SJSA1 (cell line): ENCODE results near the gene OS9. TPM values are rescaled to one million over a fixed set of nuclear protein-coding genes. Genes with fewer than 3 reads are reported as not detected.
"Not testable (repeated sequence)": the region's sequence is repeated elsewhere in the genome, so short reads cannot be mapped to it uniquely, and the experiment has no call there.

Experiments
- DNase-seq, 2 experiments: peaks; one replicate each; pipeline ENCODE4 v3.0.0-alpha.2; 2015 to 2020; ENCODE audit warnings: low spot score in 2 of 2, low read depth in 1 of 2
- H3K27ac ChIP-seq: fragments of 250-450 bp; sonication (Bioruptor Pico); 2 replicates; pipeline ENCODE4 v1.5.1; 2020; ENCODE audit warnings: mild to moderate bottlenecking, moderate library complexity
- H3K27me3 ChIP-seq: fragments of 250-450 bp; sonication (Bioruptor Pico); replicated peaks from 2 replicates; pipeline ENCODE4 v1.5.1; 2020; ENCODE audit warnings: mild to moderate bottlenecking, moderate library complexity
- H3K36me3 ChIP-seq: fragments of 250-450 bp; sonication (Bioruptor Pico); 2 replicates; pipeline ENCODE4 v1.5.1; 2020; ENCODE audit warnings: mild to moderate bottlenecking
- H3K4me1 ChIP-seq: fragments of 250-450 bp; sonication (Bioruptor Pico); replicated peaks from 2 replicates; pipeline ENCODE4 v1.6.1; 2021; ENCODE audit warnings: mild to moderate bottlenecking
- H3K4me3 ChIP-seq: fragments of 250-450 bp; sonication (Bioruptor Pico); 2 replicates; pipeline ENCODE4 v1.5.1; 2020; ENCODE audit warnings: mild to moderate bottlenecking
- H3K9me3 ChIP-seq: fragments of 250-450 bp; sonication (Bioruptor Pico); replicated peaks from 2 replicates; pipeline ENCODE4 v1.5.1; 2020; ENCODE audit warnings: mild to moderate bottlenecking
- total RNA-seq: library from RNA; depleted of rRNA; stranded (reverse); fragments of >200 nt; shearing (Covaris generic); gene quantifications from 2 replicates; pipeline ENCODE4 v1.2.3, GENCODE V29; 2014

Gene OS9
- total RNA-seq, 1 experiment from 2014 or later = 4,436 TPM

- not testable (repeated sequence) for H3K27ac ChIP-seq
- DNase-seq = peak in 1 of 2 experiments; percentile 89
Observed at GRCh38 chr12:57721846-57722608, 28.1 kb downstream of the OS9 start.

GRCh38 chr12:57722716-57723629, 29.0 kb downstream of the OS9 start:
- Histone ChIP-seq H3K36me3 (peaks cover 61% of the 10 kb centered on the region), H3K27ac (no peak overlapping the region), H3K4me3 (no peak overlapping the region), H3K9me3 (peaks cover 14% of the 10 kb centered on the region), H3K4me1 (peaks cover 20% of the 10 kb centered on the region), H3K27me3 (peaks cover 15% of the 10 kb centered on the region; the same call in 1 of the 2 replicates)
- DNase-seq = peak; percentile 77 to 94

More at GRCh38 chr12:57721846-57722608, 28.1 kb downstream of the OS9 start:
- H3K4me3 ChIP-seq, H3K9me3 ChIP-seq: not testable (repeated sequence)
- H3K4me1 ChIP-seq = peaks cover 14% of the 10 kb centered on the region
- peaks cover 15% of the 10 kb centered on the region; the same call in 1 of the 2 replicates for H3K27me3 ChIP-seq
- peaks cover 62% of the 10 kb centered on the region for H3K36me3 ChIP-seq

GRCh38 chr12:57723630-57723962, 29.7 kb downstream of the OS9 start:
- peaks cover 20% of the 10 kb centered on the region for H3K4me1 ChIP-seq
- peaks cover 14% of the 10 kb centered on the region for H3K9me3 ChIP-seq
- H3K27me3 ChIP-seq = peaks cover 15% of the 10 kb centered on the region; the same call in 1 of the 2 replicates
- peaks cover 55% of the 10 kb centered on the region for H3K36me3 ChIP-seq
- H3K4me3 ChIP-seq = no peak overlapping the region
- DNase-seq = peak in 1 of 2 experiments; percentile 84
- H3K27ac ChIP-seq = no peak overlapping the region

- DNase-seq = peak; percentile 79 to 94
- Histone ChIP-seq H3K27ac (no peak overlapping the region), H3K4me1 (peaks cover 20% of the 10 kb centered on the region), H3K36me3 (peaks cover 48% of the 10 kb centered on the region), H3K9me3 (peaks cover 14% of the 10 kb centered on the region), H3K27me3 (peaks cover 16% of the 10 kb centered on the region; the same call in 1 of the 2 replicates), H3K4me3 (no peak overlapping the region)
Observed at GRCh38 chr12:57724003-57724935, 30.3 kb downstream of the OS9 start.

DNA sequence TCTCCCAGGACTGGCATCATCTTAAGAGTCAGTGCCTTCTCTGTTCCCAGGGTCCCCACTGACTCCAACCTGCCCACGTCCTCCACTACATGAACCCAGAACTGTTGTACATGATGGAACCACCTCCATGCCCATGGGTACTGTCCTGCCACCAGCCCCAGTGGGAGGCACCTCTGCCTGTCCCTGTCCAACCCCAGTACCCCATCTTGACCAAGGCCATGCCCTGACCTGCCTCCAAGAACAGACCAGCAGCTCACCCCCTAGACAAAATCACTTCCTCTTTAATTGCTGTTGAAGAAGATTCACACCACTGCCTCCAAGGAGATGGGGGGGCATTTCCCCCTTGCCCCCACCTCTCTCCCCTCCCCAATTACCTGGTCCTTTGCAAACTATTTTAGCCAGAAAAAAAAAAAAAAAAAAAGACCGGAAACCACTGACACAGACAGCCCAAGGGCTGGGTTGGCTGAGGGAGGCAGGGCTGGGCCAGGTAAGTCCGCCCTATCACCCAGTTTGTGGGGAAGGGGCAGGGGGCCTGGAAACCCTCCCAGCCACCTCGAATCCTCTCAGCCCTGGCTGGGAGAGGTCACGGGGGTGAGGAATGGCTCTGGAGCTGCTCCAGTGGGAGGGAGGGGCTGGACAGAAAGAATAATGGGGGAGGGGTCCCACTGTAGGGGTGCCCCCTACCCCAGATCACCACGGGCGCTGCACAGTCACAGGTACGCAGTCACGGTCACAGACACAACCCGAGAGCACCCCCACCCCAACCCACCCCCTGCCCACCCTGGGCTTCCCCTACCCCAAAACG, 31.2 kb downstream of the OS9 start:
- peaks cover 20% of the 10 kb centered on the region for H3K4me1 ChIP-seq
- H3K36me3 ChIP-seq = peaks cover 40% of the 10 kb centered on the region
- peak in 1 of 2 experiments; percentile 92 for DNase-seq
- H3K27me3 ChIP-seq = peaks cover 24% of the 10 kb centered on the region
- no peak overlapping the region for H3K4me3 ChIP-seq
- H3K27ac ChIP-seq = no peak overlapping the region
- H3K9me3 ChIP-seq = peaks cover 14% of the 10 kb centered on the region

- Histone ChIP-seq H3K36me3 (peaks cover 33% of the 10 kb centered on the region), H3K4me3 (peak overlapping the region; percentile 77), H3K9me3 (peaks cover 14% of the 10 kb centered on the region), H3K4me1 (peaks cover 20% of the 10 kb centered on the region), H3K27me3 (peaks cover 31% of the 10 kb centered on the region), H3K27ac (no peak overlapping the region; the same call in 1 of the 2 replicates)
- no peak for DNase-seq
Observed at GRCh38 chr12:57725851-57726150, 31.9 kb downstream of the OS9 start.

GRCh38 chr12:57726151-57726883, 32.4 kb downstream of the OS9 start:
- Histone ChIP-seq H3K4me3 (peak overlapping the region; percentile 77), H3K9me3 (peaks cover 14% of the 10 kb centered on the region), H3K27ac (peak overlapping the region; percentile 58), H3K36me3 (peaks cover 28% of the 10 kb centered on the region), H3K27me3 (peaks cover 36% of the 10 kb centered on the region), H3K4me1 (peaks cover 20% of the 10 kb centered on the region)
- peak; percentile 100 for DNase-seq

GRCh38 chr12:57726884-57727757, 33.2 kb downstream of the OS9 start:
- peaks cover 20% of the 10 kb centered on the region for H3K36me3 ChIP-seq
- H3K27ac ChIP-seq = peak overlapping the region; percentile 58
- peaks cover 20% of the 10 kb centered on the region for H3K4me1 ChIP-seq
- peaks cover 14% of the 10 kb centered on the region for H3K9me3 ChIP-seq
- H3K27me3 ChIP-seq = peaks cover 44% of the 10 kb centered on the region
- DNase-seq = peak; percentile 76 to 96
- H3K4me3 ChIP-seq = peak overlapping the region; percentile 77

DNA sequence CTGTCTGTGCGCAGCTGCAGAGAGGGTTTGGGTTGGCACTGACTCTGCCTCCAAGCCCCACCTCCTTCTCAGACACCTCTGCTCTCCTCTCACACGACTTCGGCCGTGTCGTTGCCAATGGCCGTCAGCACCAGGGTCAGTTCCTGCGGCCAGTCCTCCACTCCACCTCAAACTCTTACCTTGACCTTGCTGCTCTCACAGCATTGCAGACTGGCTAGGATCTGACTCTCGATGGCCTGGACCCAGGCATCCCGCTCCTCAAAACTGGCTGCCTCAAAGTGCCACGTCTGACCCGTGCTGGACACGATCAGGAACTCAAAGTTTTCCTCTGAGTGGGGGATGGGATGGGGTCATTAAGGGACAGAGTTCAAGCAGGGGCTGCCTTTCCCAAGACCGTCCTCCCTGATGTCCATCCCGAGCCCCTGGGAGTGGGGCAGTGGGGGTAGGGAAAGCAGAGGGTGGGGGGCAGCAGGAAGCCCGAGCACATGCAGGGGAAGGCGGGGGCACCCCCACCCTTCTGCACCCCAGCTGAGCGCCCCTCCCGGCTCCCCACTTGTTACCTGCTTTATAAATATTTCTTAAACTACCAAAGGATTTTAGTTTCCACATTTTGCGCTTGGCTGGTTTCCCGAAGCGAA, 33.9 kb downstream of the OS9 start:
- Histone ChIP-seq H3K4me3 (no peak overlapping the region), H3K27ac (no peak overlapping the region), H3K36me3 (peaks cover 18% of the 10 kb centered on the region), H3K27me3 (peaks cover 52% of the 10 kb centered on the region), H3K9me3 (peaks cover 14% of the 10 kb centered on the region), H3K4me1 (peaks cover 20% of the 10 kb centered on the region)
- DNase-seq = peak in 1 of 2 experiments; percentile 94

DNA sequence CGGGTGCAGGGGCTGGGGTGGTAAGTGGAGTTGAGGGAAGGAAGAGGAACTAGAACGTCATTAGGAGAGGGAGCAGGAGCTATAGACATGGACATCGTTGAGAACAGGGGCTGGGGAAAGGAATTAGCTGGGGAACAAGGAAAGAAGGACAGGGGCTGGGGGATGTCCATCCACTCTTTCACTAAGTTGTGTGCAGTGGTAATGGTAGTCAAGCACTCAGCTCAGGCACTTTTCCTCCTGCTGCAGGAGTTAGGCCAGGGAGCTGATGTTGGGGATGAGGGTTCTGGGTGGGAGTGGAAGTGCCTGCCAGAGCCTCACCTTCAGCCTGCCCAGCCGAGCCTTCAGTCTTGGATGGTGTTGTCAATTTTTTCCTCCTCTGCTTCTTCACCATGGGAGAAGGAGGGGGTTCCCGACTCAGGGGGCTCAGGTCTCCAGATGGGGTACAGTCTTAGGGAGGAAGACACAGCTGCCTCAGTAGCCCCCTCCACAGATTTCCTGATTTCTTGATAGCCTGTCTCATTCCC, 35.5 kb downstream of the OS9 start:
- peaks cover 17% of the 10 kb centered on the region for H3K9me3 ChIP-seq
- no peak overlapping the region for H3K4me3 ChIP-seq
- H3K4me1 ChIP-seq = peaks cover 20% of the 10 kb centered on the region
- no peak overlapping the region for H3K27ac ChIP-seq
- H3K36me3 ChIP-seq = peaks cover 18% of the 10 kb centered on the region
- H3K27me3 ChIP-seq = peaks cover 58% of the 10 kb centered on the region
- DNase-seq = peak in 1 of 2 experiments; percentile 92
